ENCODE measurements around the gene OR9A4. TPM values are rescaled to one million over a fixed set of nuclear protein-coding genes. Genes with fewer than 3 reads are reported as not detected.

Gene OR9A4
- not detected in 2 replicates for total RNA-seq (ENCODE audit: low replicate concordance)

GRCh38 chr7:141916099-141916498, at the start of gene OR9A4:
TSS of gene OR9A4 (plus strand) at chr7:141916399. CDS start at chr7:141918876, 2,477 bp downstream.

GRCh38 chr7:141946796-141947195, 30.6 kb downstream of the OR9A4 start, which contains the start of gene CLEC5A:
TSS of gene CLEC5A (minus strand) at chr7:141946974. CDS start at chr7:141946292, 682 bp downstream.

Other genes starting within 250 kb of the OR9A4 start
- gene DENND11, start 214.2 kb upstream of the OR9A4 start, total RNA-seq (ENCODE audit: low replicate concordance): 7.2 and 13.7 TPM in 2 replicates
- not detected in 2 replicates for gene WEE2, start 208.0 kb upstream of the OR9A4 start, total RNA-seq (ENCODE audit: low replicate concordance)
- 77.3 and 178 TPM in 2 replicates for gene SSBP1, start 178.0 kb upstream of the OR9A4 start, total RNA-seq (ENCODE audit: low replicate concordance)
- 0.68 and 1.8 TPM in 2 replicates for gene TAS2R3, start 152.3 kb upstream of the OR9A4 start, total RNA-seq (ENCODE audit: low replicate concordance)
- 0.38 and 0.70 TPM in 2 replicates for gene TAS2R4, start 139.7 kb upstream of the OR9A4 start, total RNA-seq (ENCODE audit: low replicate concordance)
- gene TAS2R5, start 126.2 kb upstream of the OR9A4 start, total RNA-seq (ENCODE audit: low replicate concordance): 0.38 and 0.59 TPM in 2 replicates
- gene PRSS37, start 74.9 kb upstream of the OR9A4 start, total RNA-seq (ENCODE audit: low replicate concordance): not detected in 2 replicates
- gene CLEC5A, start 30.6 kb downstream of the OR9A4 start, total RNA-seq (ENCODE audit: low replicate concordance): not detected in 2 replicates
- not detected in 2 replicates for gene TAS2R38, start 57.4 kb downstream of the OR9A4 start, total RNA-seq (ENCODE audit: low replicate concordance)
- gene MGAM, start 79.5 kb downstream of the OR9A4 start, total RNA-seq (ENCODE audit: low replicate concordance): under 0.01 TPM in 2 replicates
- gene MGAM2, start 195.3 kb downstream of the OR9A4 start, total RNA-seq (ENCODE audit: low replicate concordance): not detected in 2 replicates